ENCODE results near the gene GLI1. TPM values are rescaled to one million over a fixed set of nuclear protein-coding genes. Genes with fewer than 3 reads are reported as not detected.
A peak's percentile ranks its signal among the peaks of the same experiment; 100 is the strongest.

GLI1 gene
- total RNA-seq, 1 experiment from 2014 or later: 25.8 TPM

- no peak overlapping the region for H2AFZ ChIP-seq (ENCODE audit: low read length)
- H3K27ac Mint-ChIP-seq: no peak overlapping the region
- peaks cover 15% of the 10 kb centered on the region for H3K23me2 ChIP-seq (ENCODE audit: insufficient read length, low read depth, low read length, poor library complexity, severe bottlenecking)
- no peaks in the 10 kb centered on the region for H3K79me2 ChIP-seq (ENCODE audit: insufficient read depth, low read length)
- H3K27me3 ChIP-seq (ENCODE audit: insufficient read depth, low read length): peaks cover 37% of the 10 kb centered on the region
- no peak overlapping the region for H2AK5ac ChIP-seq (ENCODE audit: insufficient read length, low read length)
- H3K4me2 ChIP-seq (ENCODE audit: insufficient read depth, insufficient read length, low read length): no peak overlapping the region
- H3K36me3 Mint-ChIP-seq (ENCODE audit: insufficient read depth in 1 of 3, low read depth in 3 of 3): peaks cover 0 to 4% (median 4%) of the 10 kb centered on the region in 3 experiments; a peak in 2 of 7 replicates
- no peak overlapping the region for H2BK12ac ChIP-seq (ENCODE audit: insufficient read length, low read depth, low read length)
- H3K23ac ChIP-seq (ENCODE audit: insufficient read length, low read depth, low read length): no peak overlapping the region
- DNase-seq: no peak
- H3K56ac ChIP-seq (ENCODE audit: insufficient read length, low read depth, low read length): no peak overlapping the region
- H3K18ac ChIP-seq (ENCODE audit: insufficient read length, low read depth, low read length): no peak overlapping the region
- no CpG with 5 or more reads among the region's 5 CpGs for WGBS (ENCODE audit: extremely low coverage, insufficient read length, low lambda C conversion rate)
- H4K8ac ChIP-seq (replicated peaks; ENCODE audit: insufficient read length, low read depth, low read length): no peak overlapping the region
- no peak overlapping the region for H3K9ac ChIP-seq (ENCODE audit: extremely low read depth, insufficient read length, low read length)
- H2BK15ac ChIP-seq (ENCODE audit: low read depth, low read length): no peak overlapping the region
- no peaks in the 10 kb centered on the region; the same call in 1 of the 2 replicates for H3K4me1 ChIP-seq (ENCODE audit: insufficient read depth, low read length)
- H4K5ac ChIP-seq (ENCODE audit: insufficient read length, low read depth, low read length): no peak overlapping the region
- TF ChIP-seq, protein P1, sequence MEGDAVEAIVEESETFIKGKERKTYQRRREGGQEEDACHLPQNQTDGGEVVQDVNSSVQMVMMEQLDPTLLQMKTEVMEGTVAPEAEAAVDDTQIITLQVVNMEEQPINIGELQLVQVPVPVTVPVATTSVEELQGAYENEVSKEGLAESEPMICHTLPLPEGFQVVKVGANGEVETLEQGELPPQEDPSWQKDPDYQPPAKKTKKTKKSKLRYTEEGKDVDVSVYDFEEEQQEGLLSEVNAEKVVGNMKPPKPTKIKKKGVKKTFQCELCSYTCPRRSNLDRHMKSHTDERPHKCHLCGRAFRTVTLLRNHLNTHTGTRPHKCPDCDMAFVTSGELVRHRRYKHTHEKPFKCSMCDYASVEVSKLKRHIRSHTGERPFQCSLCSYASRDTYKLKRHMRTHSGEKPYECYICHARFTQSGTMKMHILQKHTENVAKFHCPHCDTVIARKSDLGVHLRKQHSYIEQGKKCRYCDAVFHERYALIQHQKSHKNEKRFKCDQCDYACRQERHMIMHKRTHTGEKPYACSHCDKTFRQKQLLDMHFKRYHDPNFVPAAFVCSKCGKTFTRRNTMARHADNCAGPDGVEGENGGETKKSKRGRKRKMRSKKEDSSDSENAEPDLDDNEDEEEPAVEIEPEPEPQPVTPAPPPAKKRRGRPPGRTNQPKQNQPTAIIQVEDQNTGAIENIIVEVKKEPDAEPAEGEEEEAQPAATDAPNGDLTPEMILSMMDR (conservative IDR thresholded peaks at IDR 0.05): no peak
- no peak overlapping the region for H2BK5ac ChIP-seq (ENCODE audit: insufficient read length, low read length)
- H3K9me3 Mint-ChIP-seq: no peaks in the 10 kb centered on the region
- H2BK120ac ChIP-seq (ENCODE audit: low read depth, low read length, poor library complexity, severe bottlenecking): no peak overlapping the region
- H4K91ac ChIP-seq (ENCODE audit: insufficient read length, low read depth, low read length): no peak overlapping the region
- peaks cover 77% of the 10 kb centered on the region for H3K27me3 Mint-ChIP-seq (ENCODE audit: low read depth)
- H3K4ac ChIP-seq (ENCODE audit: low read depth, low read length): no peak overlapping the region
- H3T11ph ChIP-seq (ENCODE audit: low read length): no peak overlapping the region
- peaks cover 21 to 22% of the 10 kb centered on the region in 2 experiments for H3K4me1 Mint-ChIP-seq
- no peaks in the 10 kb centered on the region for H3K9me3 ChIP-seq (ENCODE audit: control insufficient read depth, low read depth, low read length)
- peaks cover 3% of the 10 kb centered on the region for H4K20me1 ChIP-seq (ENCODE audit: control insufficient read depth, insufficient read depth, insufficient read length)
- H2BK20ac ChIP-seq (ENCODE audit: low read depth, low read length, poor library complexity, severe bottlenecking): no peak overlapping the region
- no peak overlapping the region for H3K14ac ChIP-seq (ENCODE audit: insufficient read depth, low read length)
- no peak overlapping the region for H3K27ac ChIP-seq (ENCODE audit: insufficient read length, low read depth, low read length)
- no peaks in the 10 kb centered on the region for H3K79me1 ChIP-seq (ENCODE audit: insufficient read depth, low read depth, low read length, poor library complexity, severe bottlenecking)
- peak overlapping the region in 1 of 2 experiments; percentile 80; a peak in 1 of 5 replicates for H3K4me3 Mint-ChIP-seq
These were observed 14.3 kb downstream of the GLI1 start for GRCh38 chr12:57473886-57474285.

All from H9 (cell line).